Measurements from ENCODE around the gene PTTG2. TPM values are rescaled to one million over a fixed set of nuclear protein-coding genes. Genes with fewer than 3 reads are reported as not detected.

Gene PTTG2
- polyA plus RNA-seq, 1 of the 3 experiments (the other 2 are of a cell fraction) = not detected

DNA sequence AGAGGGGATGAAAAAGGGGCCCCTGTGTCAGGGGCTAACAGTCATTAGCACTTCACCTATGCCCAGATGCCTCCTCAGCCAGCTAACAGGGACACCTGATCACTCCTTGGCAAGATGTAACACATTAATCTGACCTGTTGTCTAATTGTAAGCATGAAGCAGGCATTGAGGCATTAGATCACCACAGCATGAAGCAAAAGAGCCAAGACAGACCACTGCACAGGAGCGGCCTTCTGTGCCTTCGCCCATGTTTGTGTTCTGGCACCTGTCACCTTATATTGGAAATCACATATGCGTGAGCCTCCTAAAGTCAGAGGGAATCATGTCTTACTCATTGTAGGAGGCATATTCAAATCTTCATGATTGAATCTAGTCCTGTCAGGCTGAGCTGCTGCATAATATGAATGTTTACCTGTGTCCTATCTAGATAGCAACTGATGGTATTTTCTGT lies 48.4 kb downstream of the PTTG2 start:
- Histone ChIP-seq H3K4me1 (ENCODE audit: control insufficient read depth in 1 of 2, insufficient read depth in 2 of 2, low read depth in 1 of 2, low read length in 1 of 2) (peaks cover 0 to 3% of the 10 kb centered on the region in 2 experiments; a peak in 1 of 4 replicates), H3K9ac (no peak overlapping the region), H3K36me3 (replicated peaks in 1 of 2; ENCODE audit: control insufficient read depth in 1 of 2, insufficient read depth in 2 of 2, low read length in 1 of 2) (no peaks in the 10 kb centered on the region), H2AFZ (ENCODE audit: low read depth) (no peak overlapping the region), H3K4me2 (no peak overlapping the region), H3F3A (replicated peaks; ENCODE audit: insufficient read depth) (no peaks in the 10 kb centered on the region), H3K27ac (ENCODE audit: low read depth in 2 of 2, low read length in 1 of 2) (no peak overlapping the region), H3K79me2 (ENCODE audit: insufficient read depth) (peaks cover 2% of the 10 kb centered on the region; the same call in 1 of the 2 replicates), H3K27me3 (ENCODE audit: insufficient read depth) (no peaks in the 10 kb centered on the region), H3K4me3 (ENCODE audit: low read depth in 2 of 2, low read length in 1 of 2) (no peak overlapping the region), H3K9me2 (no peaks in the 10 kb centered on the region), H4K20me1 (ENCODE audit: insufficient read depth) (no peaks in the 10 kb centered on the region), H3K9me3 (no peaks in the 10 kb centered on the region)
- DNase-seq = no peak
- ChIA-PET CTCF (no interaction called here), POLR2A (no interaction called here)
- 92% methylated on average over 3 of the region's 3 CpGs for WGBS (ENCODE audit: low lambda C conversion rate)
- TF ChIP-seq TAF1 (IDR thresholded peaks at IDR 0.05; ENCODE audit: borderline replicate concordance, low read depth, low read length) (no peak), MXI1 (IDR thresholded peaks at IDR 0.05; ENCODE audit: low read depth, low read length) (no peak), NRF1 (IDR thresholded peaks at IDR 0.05; ENCODE audit: low read depth, low read length) (no peak), NFIC (IDR thresholded peaks at IDR 0.05; ENCODE audit: borderline replicate concordance) (no peak), SMC3 (IDR thresholded peaks at IDR 0.05; ENCODE audit: low read depth, low read length) (no peak)

DNA sequence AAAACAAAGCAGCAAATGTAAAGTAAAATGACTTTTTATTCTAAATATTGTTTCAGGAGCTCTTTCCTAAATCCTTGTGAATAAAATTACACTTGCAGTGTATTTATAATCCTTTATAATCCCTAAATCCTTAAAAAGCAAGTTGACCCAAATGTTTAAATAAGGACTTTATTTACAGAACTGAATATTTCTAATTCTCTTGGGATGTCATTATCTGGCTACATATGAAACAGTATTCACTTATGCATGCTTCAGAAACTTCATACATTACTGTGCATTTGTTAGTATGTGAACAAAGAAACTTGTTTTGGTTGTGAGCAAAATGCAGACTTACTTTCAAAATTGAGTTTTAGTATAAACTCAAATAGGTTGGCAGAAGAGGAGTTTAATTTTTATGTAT lies 49.2 kb downstream of the PTTG2 start:
- ChIA-PET POLR2A (no interaction called here), CTCF (no interaction called here)
- no peaks in the 10 kb centered on the region; the same call in 1 of the 2 replicates for H4K20me1 ChIP-seq (ENCODE audit: insufficient read depth)

DNA sequence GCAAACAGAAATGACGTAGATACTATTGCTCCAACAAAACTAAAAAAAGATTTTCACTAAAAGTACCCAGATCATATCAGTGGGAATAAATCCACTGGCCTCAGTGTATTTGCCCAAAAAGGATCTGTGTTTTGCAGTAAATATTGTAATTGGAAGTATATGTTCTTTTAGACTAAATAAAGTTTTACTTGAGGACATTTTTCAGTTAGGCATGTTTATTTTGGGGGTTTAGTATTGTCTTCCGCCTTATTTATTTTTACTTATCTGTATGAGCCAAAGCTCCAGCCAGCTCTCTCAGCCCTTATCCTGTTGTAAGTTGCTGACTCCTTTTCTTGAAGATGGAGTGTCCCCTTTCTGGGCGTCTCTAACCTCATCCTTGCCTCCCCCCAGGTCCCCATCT lies 49.8 kb downstream of the PTTG2 start:
- DNase-seq = no peak
- CTCF ChIA-PET = no interaction called here
- WGBS (ENCODE audit: low lambda C conversion rate) = 96% methylated on average over 3 of the region's 3 CpGs
- POLR2A ChIA-PET = interaction anchor here (0.7 kb wide), 1 partner anchor 206 kb away, joined by 3 read pairs; no protein-coding TSS in a partner anchor
- no peaks in the 10 kb centered on the region for H3K9me2 ChIP-seq
- H3K4me3 ChIP-seq (ENCODE audit: low read depth in 2 of 2, low read length in 1 of 2) = no peak overlapping the region
- no peak overlapping the region for H2AFZ ChIP-seq (ENCODE audit: low read depth)
- H3K4me2 ChIP-seq = no peak overlapping the region
- H4K20me1 ChIP-seq (ENCODE audit: insufficient read depth) = no peaks in the 10 kb centered on the region; the same call in 1 of the 2 replicates
- H3K79me2 ChIP-seq (ENCODE audit: insufficient read depth) = peaks cover 2% of the 10 kb centered on the region; the same call in 1 of the 2 replicates
- TF ChIP-seq ELF1 (IDR thresholded peaks at IDR 0.05) = no peak
- TF ChIP-seq CTCF (IDR thresholded peaks at IDR 0.05) = no peak
- TF ChIP-seq, protein P1, sequence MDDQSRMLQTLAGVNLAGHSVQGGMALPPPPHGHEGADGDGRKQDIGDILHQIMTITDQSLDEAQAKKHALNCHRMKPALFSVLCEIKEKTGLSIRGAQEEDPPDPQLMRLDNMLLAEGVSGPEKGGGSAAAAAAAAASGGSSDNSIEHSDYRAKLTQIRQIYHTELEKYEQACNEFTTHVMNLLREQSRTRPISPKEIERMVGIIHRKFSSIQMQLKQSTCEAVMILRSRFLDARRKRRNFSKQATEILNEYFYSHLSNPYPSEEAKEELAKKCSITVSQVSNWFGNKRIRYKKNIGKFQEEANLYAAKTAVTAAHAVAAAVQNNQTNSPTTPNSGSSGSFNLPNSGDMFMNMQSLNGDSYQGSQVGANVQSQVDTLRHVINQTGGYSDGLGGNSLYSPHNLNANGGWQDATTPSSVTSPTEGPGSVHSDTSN (IDR thresholded peaks at IDR 0.05) = no peak
- no peaks in the 10 kb centered on the region for H3F3A ChIP-seq (replicated peaks; ENCODE audit: insufficient read depth)
- H3K9me3 ChIP-seq = no peaks in the 10 kb centered on the region
- no peaks in the 10 kb centered on the region for H3K27me3 ChIP-seq (ENCODE audit: insufficient read depth)
- H3K4me1 ChIP-seq (ENCODE audit: control insufficient read depth in 1 of 2, insufficient read depth in 2 of 2, low read depth in 1 of 2, low read length in 1 of 2) = peaks cover 0 to 9% of the 10 kb centered on the region in 2 experiments; a peak in 1 of 4 replicates
- no peak overlapping the region for H3K27ac ChIP-seq (ENCODE audit: low read depth in 2 of 2, low read length in 1 of 2)
- H3K36me3 ChIP-seq (replicated peaks in 1 of 2; ENCODE audit: control insufficient read depth in 1 of 2, insufficient read depth in 2 of 2, low read length in 1 of 2) = peaks cover 0 to under 1% of the 10 kb centered on the region in 2 experiments
- H3K9ac ChIP-seq = no peak overlapping the region

More for the DNA sequence above, 49.2 kb downstream of the PTTG2 start:
- Histone ChIP-seq H3K4me2 (no peak overlapping the region), H3K27me3 (ENCODE audit: insufficient read depth) (no peaks in the 10 kb centered on the region), H3K27ac (ENCODE audit: low read depth in 2 of 2, low read length in 1 of 2) (no peak overlapping the region), H2AFZ (ENCODE audit: low read depth) (no peak overlapping the region), H3K4me3 (ENCODE audit: low read depth in 2 of 2, low read length in 1 of 2) (no peak overlapping the region), H3K36me3 (replicated peaks in 1 of 2; ENCODE audit: control insufficient read depth in 1 of 2, insufficient read depth in 2 of 2, low read length in 1 of 2) (no peaks in the 10 kb centered on the region), H3K79me2 (ENCODE audit: insufficient read depth) (peaks cover 2% of the 10 kb centered on the region; the same call in 1 of the 2 replicates), H3K4me1 (ENCODE audit: control insufficient read depth in 1 of 2, insufficient read depth in 2 of 2, low read depth in 1 of 2, low read length in 1 of 2) (peaks cover 0 to 9% of the 10 kb centered on the region in 2 experiments; a peak in 1 of 4 replicates), H3K9me3 (no peaks in the 10 kb centered on the region), H3K9ac (no peak overlapping the region), H3F3A (replicated peaks; ENCODE audit: insufficient read depth) (no peaks in the 10 kb centered on the region), H3K9me2 (no peaks in the 10 kb centered on the region)
- no peak for DNase-seq
- TF ChIP-seq IRF3 (IDR thresholded peaks at IDR 0.05; ENCODE audit: low read depth, low read length) = no peak
- no peak for TF ChIP-seq JUND (IDR thresholded peaks at IDR 0.05)
- no peak for TF ChIP-seq NFIC (IDR thresholded peaks at IDR 0.05; ENCODE audit: borderline replicate concordance)
- TF ChIP-seq NRF1 (IDR thresholded peaks at IDR 0.05; ENCODE audit: low read depth, low read length) = no peak
- no peak for TF ChIP-seq EZH2phosphoT487 (IDR thresholded peaks at IDR 0.05; ENCODE audit: borderline replicate concordance, low read depth)
- TF ChIP-seq FOXJ3 (CRISPR knock-in tag; IDR thresholded peaks at IDR 0.05) = no peak
- no peak for TF ChIP-seq RAD21 (IDR thresholded peaks at IDR 0.05; ENCODE audit: low read length)

Data from SK-N-SH (cell line).